GM10266 (cell line): ENCODE measurements around the gene CPN2.

Experiments
- DNase-seq: peaks from one replicate; pipeline ENCODE4 v3.0.0; 2012; ENCODE audit errors: extremely low spot score
- TF ChIP-seq, protein P1 (sequence below): IDR thresholded peaks from 2 replicates; pipeline ENCODE4 v1.5.1; 2012; ENCODE audit warnings: mild to moderate bottlenecking, low read depth; ENCODE audit not compliant: control insufficient read depth, insufficient read depth; ENCODE audit errors: missing control alignments

The CPN2 gene

DNA sequence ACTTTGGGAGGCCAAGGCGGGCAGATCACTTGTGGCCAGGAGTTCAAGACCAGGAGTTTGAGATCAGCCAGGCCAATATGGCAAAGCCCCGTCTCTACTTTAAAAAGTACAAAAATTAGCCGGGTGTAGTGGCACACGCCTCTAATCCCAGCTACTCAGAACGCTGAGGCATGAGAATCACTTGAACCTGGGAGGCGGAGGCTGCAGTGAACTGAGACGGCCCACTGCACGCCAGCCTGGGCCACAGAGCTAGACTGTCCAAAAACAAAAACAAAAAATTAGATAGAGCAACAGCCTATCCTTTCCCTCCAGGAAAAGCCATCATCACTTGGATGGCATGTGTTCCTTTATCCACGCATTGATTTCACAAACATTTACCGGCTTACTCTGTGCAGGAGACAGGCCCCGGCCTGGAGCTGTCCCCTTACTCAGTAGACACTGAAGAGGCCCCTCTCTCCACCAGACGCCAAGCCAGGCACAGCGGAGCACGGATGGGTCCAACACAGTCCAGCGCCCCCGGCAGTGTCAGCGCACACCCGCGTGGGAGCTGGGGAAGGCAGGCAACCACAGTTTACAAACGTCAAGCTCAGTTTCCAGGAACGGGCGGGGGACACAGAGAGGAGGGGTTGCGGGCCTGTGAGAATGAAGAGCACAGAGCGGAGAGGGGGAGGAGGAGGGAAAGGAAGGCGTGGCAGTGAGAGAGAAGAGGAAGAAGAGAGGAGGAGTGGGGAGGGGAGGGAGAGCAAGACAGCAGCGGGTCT lies 44.8 kb upstream of the CPN2 start:
- DNase-seq: no peak
- TF ChIP-seq, protein P1, sequence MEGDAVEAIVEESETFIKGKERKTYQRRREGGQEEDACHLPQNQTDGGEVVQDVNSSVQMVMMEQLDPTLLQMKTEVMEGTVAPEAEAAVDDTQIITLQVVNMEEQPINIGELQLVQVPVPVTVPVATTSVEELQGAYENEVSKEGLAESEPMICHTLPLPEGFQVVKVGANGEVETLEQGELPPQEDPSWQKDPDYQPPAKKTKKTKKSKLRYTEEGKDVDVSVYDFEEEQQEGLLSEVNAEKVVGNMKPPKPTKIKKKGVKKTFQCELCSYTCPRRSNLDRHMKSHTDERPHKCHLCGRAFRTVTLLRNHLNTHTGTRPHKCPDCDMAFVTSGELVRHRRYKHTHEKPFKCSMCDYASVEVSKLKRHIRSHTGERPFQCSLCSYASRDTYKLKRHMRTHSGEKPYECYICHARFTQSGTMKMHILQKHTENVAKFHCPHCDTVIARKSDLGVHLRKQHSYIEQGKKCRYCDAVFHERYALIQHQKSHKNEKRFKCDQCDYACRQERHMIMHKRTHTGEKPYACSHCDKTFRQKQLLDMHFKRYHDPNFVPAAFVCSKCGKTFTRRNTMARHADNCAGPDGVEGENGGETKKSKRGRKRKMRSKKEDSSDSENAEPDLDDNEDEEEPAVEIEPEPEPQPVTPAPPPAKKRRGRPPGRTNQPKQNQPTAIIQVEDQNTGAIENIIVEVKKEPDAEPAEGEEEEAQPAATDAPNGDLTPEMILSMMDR: no peak

DNA sequence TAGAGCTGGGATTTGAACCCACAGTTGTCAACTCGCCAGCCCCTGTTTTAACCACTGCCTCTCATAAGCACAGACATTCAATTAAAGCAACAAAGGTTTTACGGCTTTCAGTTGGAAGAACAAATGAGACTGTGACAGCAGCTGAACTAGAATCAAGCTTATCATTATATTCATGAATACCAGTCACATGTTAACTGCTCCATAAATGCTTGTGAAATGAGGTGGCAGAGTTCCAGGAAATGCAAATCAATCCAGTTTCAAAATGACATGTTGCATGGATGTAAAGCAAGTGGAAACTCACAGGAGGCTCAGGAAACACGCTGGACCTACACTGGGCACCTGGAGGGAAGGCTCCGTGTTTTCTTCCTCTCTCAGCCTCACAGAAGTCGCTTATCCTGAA lies 44.1 kb upstream of the CPN2 start:
- DNase-seq: no peak

DNA sequence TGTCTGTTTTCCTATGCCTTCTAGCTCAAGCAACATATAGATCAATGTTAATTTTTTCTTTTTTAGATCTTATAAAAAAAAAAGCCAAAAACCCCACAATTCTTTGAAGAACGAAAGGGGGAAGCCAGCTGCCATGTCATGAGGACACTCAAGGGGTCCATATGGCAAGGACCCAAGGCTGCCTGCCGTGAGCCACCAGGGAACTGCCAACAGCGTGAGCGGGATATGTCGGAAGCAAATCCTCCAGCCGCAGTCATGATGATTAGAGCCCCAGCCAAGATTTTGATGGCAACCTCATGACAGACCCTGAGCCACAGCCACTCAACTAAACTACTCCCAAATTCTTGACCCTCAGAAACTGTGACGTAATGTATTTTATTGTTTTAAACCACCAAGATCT lies 41.4 kb upstream of the CPN2 start:
- DNase-seq: no peak

More for the DNA sequence above, 44.1 kb upstream of the CPN2 start:
- TF ChIP-seq, protein P1: no peak

GRCh38 chr3:194390835-194391234 lies 39.7 kb upstream of the CPN2 start:
- DNase-seq: no peak
- TF ChIP-seq, protein P1: no peak

More for the DNA sequence above, 41.4 kb upstream of the CPN2 start:
- TF ChIP-seq, protein P1: no peak

- TF ChIP-seq, protein P1: no peak
- DNase-seq: no peak
Observed at GRCh38 chr3:194389269-194389668, 38.1 kb upstream of the CPN2 start.

GRCh38 chr3:194387926-194388418 lies 36.8 kb upstream of the CPN2 start:
- TF ChIP-seq, protein P1: no peak

DNA sequence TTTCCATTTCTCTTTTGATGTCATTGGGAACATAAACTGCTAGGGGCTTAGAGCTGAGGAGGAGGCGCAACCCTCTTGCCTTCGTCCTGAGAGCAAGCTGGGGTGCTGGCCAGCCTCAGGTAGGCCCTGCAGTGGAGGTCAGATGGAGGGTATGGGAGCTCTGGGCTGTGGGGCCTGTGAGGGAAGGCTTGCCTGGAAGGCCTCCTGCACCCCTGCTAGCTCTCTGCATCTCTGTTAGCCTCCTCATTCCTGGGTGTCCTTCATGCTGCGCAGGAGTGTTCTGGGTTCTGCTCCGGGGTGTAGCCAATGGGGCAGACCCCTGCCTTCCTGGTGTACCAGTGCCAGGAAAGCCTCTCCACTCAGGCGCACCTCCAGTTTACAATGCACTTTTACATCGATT lies 36.1 kb upstream of the CPN2 start:
- DNase-seq: no peak
- TF ChIP-seq, protein P1: no peak

More at GRCh38 chr3:194387926-194388418, 36.8 kb upstream of the CPN2 start:
- no peak for DNase-seq
